Cardiac fibroblast (primary cell): ENCODE data around the gene MST1.
A peak's percentile ranks its signal among the peaks of the same experiment; 100 is the strongest.

ENCODE experiments used
- DNase-seq, 2 donors: peaks; one replicate each; pipeline versions ENCODE4 v3.0.0 to v3.0.0-alpha.2; 2010; ENCODE audit warnings: low read depth in 2 of 2
- H3K4me3 ChIP-seq, 2 donors: replicated peaks in 1 of 2; 1 replicate in 1 of 2; 2 replicates in 1 of 2; pipeline ENCODE4 v1.5.1; 2011; ENCODE audit warnings: low read depth in 2 of 2, low read length in 2 of 2, mild to moderate bottlenecking in 2 of 2, moderate library complexity in 1 of 2
- CTCF ChIP-seq: IDR thresholded peaks from one replicate; pipeline ENCODE4 v1.5.1; 2011; ENCODE audit warnings: low read depth, mild to moderate bottlenecking, low read length, inconsistent platforms

MST1 gene

GRCh38 chr3:49647741-49648140 lies 41.5 kb downstream of the MST1 start:
- no peak for TF ChIP-seq CTCF
- peak in 1 of 2 donors; percentile 11 for DNase-seq
- H3K4me3 ChIP-seq = no peak overlapping the region

- no peak for DNase-seq
- no peak for TF ChIP-seq CTCF
- H3K4me3 ChIP-seq = no peak overlapping the region
These were observed 43.0 kb downstream of the MST1 start for GRCh38 chr3:49646236-49646635.

- TF ChIP-seq CTCF = no peak
- no peak for DNase-seq
- no peak overlapping the region for H3K4me3 ChIP-seq
These were observed 44.6 kb downstream of the MST1 start for GRCh38 chr3:49644684-49645083.

GRCh38 chr3:49642708-49643145 lies 46.5 kb downstream of the MST1 start:
- no peak for DNase-seq
- no peak overlapping the region for H3K4me3 ChIP-seq
- TF ChIP-seq CTCF = no peak

GRCh38 chr3:49641921-49642707 lies 47.2 kb downstream of the MST1 start:
- no peak for DNase-seq
- TF ChIP-seq CTCF = no peak
- no peak overlapping the region for H3K4me3 ChIP-seq

- no peak for TF ChIP-seq CTCF
- DNase-seq = no peak
- no peak overlapping the region for H3K4me3 ChIP-seq
These were observed 48.0 kb downstream of the MST1 start for GRCh38 chr3:49641292-49641691.

GRCh38 chr3:49639551-49639950 lies 49.7 kb downstream of the MST1 start:
- TF ChIP-seq CTCF = no peak
- DNase-seq = no peak
- H3K4me3 ChIP-seq = no peak overlapping the region
